OCI-LY3 (cell line): ENCODE measurements around the gene SLC25A6.

ENCODE experiments used
- EZH2phosphoT487 ChIP-seq: fragments of 200-600 bp; shearing (Covaris generic); IDR thresholded peaks from 2 replicates; pipeline ENCODE4 v1.6.1; 2018; ENCODE audit warnings: antibody characterized with exemption, mixed run types, low read depth
- TF ChIP-seq, protein P1 (sequence below): fragments of 200-600, 300-600 bp; sonication (generic); IDR thresholded peaks from 2 replicates; pipeline ENCODE4 v1.5.1; 2014; ENCODE audit warnings: antibody characterized with exemption, low read length, low read depth

DNA sequence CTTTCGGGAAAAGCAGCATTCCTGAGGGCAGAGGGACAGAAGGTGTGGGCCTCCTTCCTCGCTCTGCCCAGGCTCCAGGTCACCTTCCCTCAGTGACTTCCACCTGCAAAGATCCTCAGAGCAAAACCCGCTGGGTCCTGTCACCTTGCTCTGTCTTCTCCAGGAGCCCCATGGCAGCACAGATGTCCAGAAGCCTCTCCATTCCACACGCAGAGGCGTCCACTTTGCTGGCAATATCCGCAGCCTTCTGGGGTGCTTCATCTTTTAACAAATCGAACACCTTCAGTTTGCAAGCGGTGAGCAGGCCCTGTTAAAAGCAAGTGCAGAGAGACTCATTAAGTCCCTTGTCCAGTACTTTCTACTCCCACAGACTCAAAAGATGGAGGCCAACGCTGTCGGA, 33.5 kb upstream of the SLC25A6 start:
- TF ChIP-seq, protein P1, sequence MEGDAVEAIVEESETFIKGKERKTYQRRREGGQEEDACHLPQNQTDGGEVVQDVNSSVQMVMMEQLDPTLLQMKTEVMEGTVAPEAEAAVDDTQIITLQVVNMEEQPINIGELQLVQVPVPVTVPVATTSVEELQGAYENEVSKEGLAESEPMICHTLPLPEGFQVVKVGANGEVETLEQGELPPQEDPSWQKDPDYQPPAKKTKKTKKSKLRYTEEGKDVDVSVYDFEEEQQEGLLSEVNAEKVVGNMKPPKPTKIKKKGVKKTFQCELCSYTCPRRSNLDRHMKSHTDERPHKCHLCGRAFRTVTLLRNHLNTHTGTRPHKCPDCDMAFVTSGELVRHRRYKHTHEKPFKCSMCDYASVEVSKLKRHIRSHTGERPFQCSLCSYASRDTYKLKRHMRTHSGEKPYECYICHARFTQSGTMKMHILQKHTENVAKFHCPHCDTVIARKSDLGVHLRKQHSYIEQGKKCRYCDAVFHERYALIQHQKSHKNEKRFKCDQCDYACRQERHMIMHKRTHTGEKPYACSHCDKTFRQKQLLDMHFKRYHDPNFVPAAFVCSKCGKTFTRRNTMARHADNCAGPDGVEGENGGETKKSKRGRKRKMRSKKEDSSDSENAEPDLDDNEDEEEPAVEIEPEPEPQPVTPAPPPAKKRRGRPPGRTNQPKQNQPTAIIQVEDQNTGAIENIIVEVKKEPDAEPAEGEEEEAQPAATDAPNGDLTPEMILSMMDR = no peak
- no peak for TF ChIP-seq EZH2phosphoT487
